Esophagus muscularis mucosa (tissue), 4 donors: ENCODE data around the gene HYAL1. TPM values are rescaled to one million over a fixed set of nuclear protein-coding genes. Genes with fewer than 3 reads are reported as not detected.

ENCODE experiments used
- DNase-seq: peaks from one replicate; pipeline ENCODE4 v3.0.0-alpha.2; 2017; ENCODE audit errors: extremely low spot score
- H3K27ac ChIP-seq, 4 donors: fragments of 200-600 bp; sonication (generic); replicated peaks in 1 of 4; 1 replicate in 3 of 4; 2 replicates in 1 of 4; pipeline ENCODE4 v1.5.1; 2016 to 2019; ENCODE audit warnings: mild to moderate bottlenecking in 1 of 4
- H3K27me3 ChIP-seq, 4 donors: fragments of 200-600 bp; sonication (generic); one replicate each; pipeline versions ENCODE4 v1.5.1 to v1.6.0; 2016 to 2019
- H3K36me3 ChIP-seq, 4 donors: fragments of 200-600 bp; sonication (generic); one replicate each; pipeline ENCODE4 v1.5.1; 2016 to 2019
- H3K4me1 ChIP-seq, 4 donors: fragments of 200-600 bp; sonication (generic); one replicate each; pipeline ENCODE4 v1.5.1; 2016 to 2019
- H3K4me3 ChIP-seq, 4 donors: fragments of 200-600 bp; sonication (generic); 1 replicate in 2 of 4; 2 replicates in 2 of 4; pipeline ENCODE4 v1.5.1; 2016 to 2019; ENCODE audit warnings: mild to moderate bottlenecking in 4 of 4, moderate library complexity in 1 of 4
- H3K9me3 ChIP-seq, 4 donors: fragments of 200-600 bp; sonication (generic); 1 replicate in 3 of 4; 2 replicates in 1 of 4; pipeline ENCODE4 v1.5.1; 2016 to 2019
- CTCF ChIP-seq, 3 experiments: fragments of 200-600 bp in 2 of 3; fragments of 450-650 bp in 1 of 3; sonication (generic) in 2 of 3; IDR thresholded peaks; one replicate each; pipeline ENCODE4 v1.5.1; 2017 to 2019; ENCODE audit warnings: antibody characterized with exemption in 3 of 3, mild to moderate bottlenecking in 2 of 3, moderate library complexity in 1 of 3
- EP300 ChIP-seq: sonication (generic); formaldehyde crosslinking; IDR thresholded peaks from one replicate; pipeline ENCODE4 v1.6.1; 2017; ENCODE audit warnings: antibody characterized with exemption
- POLR2A ChIP-seq: fragments of 450-650 bp; IDR thresholded peaks from one replicate; pipeline ENCODE4 v1.6.1; 2017; ENCODE audit warnings: antibody characterized with exemption, moderate library complexity, mild to moderate bottlenecking, low read depth
- POLR2AphosphoS5 ChIP-seq, 2 donors: sonication (generic); formaldehyde crosslinking; IDR thresholded peaks; one replicate each; pipeline ENCODE4 v1.6.1; 2017; ENCODE audit warnings: antibody characterized with exemption in 2 of 2
- WGBS: methylation state at CpG from one replicate; pipeline ENCODE4 v1.1.5; 2018; 5-methylcytosine and 5-hydroxymethylcytosine counted together
- intact Hi-C: fragments of 100-400 bp; cut with DNase I; formaldehyde crosslinking; loops from one replicate; pipeline ENCODE4 v1.15.1; 2023
- total RNA-seq, 4 donors: library from RNA; depleted of rRNA; stranded (reverse); fragments of >200 nt; gene quantifications; one replicate each; pipeline versions ENCODE4 v1.1.0 to v1.2.1, GENCODE V29; 2016

The HYAL1 gene
- total RNA-seq, 4 donors from 2014 or later, result 8.3 to 15.6 (median 9.0) TPM

- no peak for DNase-seq
- 23% methylated on average over 13 of the region's 14 CpGs for WGBS
- H3K4me1 ChIP-seq, result peaks cover 42 to 57% (median 55%) of the 10 kb centered on the region in 4 donors
- H3K9me3 ChIP-seq, result no peaks in the 10 kb centered on the region
- TF ChIP-seq POLR2AphosphoS5 (IDR thresholded peaks at IDR 0.05) (no peak), CTCF (IDR thresholded peaks at IDR 0.05) (peak; percentile 50 to 54 (median 52))
- H3K4me3 ChIP-seq, result no peak overlapping the region
- intact Hi-C loops, result loop anchor here (2.0 kb wide), 1 partner anchor 196 kb away; no protein-coding TSS in a partner anchor
- H3K27ac ChIP-seq, result peak overlapping the region in 1 of 4 donors; percentile 60
- H3K36me3 ChIP-seq, result peaks cover 0 to 20% (median 13%) of the 10 kb centered on the region in 4 donors
- H3K27me3 ChIP-seq, result peaks cover 0 to 3% (median 0%) of the 10 kb centered on the region in 4 donors
Observed at GRCh38 chr3:50347187-50347813, 43.9 kb upstream of the HYAL1 start.

- DNase-seq, result no peak
- Histone ChIP-seq H3K4me1 (peaks cover 41 to 59% (median 56%) of the 10 kb centered on the region in 4 donors), H3K9me3 (no peaks in the 10 kb centered on the region), H3K27me3 (peaks cover 0 to 3% (median 0%) of the 10 kb centered on the region in 4 donors), H3K36me3 (peaks cover 0 to 20% (median 13%) of the 10 kb centered on the region in 4 donors), H3K4me3 (peak within 1 kb of the TSS; percentile 33 to 57 (median 40)), H3K27ac (no peak within 1 kb of the TSS)
- intact Hi-C loops, result loop anchor here (2.0 kb wide), 1 partner anchor 197 kb away; no protein-coding TSS in a partner anchor
- no peak for TF ChIP-seq EP300
- TF ChIP-seq POLR2A, result no peak
- TF ChIP-seq POLR2AphosphoS5 (IDR thresholded peaks at IDR 0.05), result peak in 1 of 2 donors; percentile 12
- 26% methylated on average over 17 of the region's 45 CpGs for WGBS
Observed at GRCh38 chr3:50345586-50346234, 42.3 kb upstream of the HYAL1 start, which contains the start of gene ZMYND10. Gene ZMYND10, minus strand, starts transcription at chr3:50345732. Its CDS starts 153 bp downstream, at chr3:50345579.

GRCh38 chr3:50345008-50345407 is 41.6 kb upstream of the HYAL1 start:
- intact Hi-C loops, result no loop called here
- TF ChIP-seq POLR2AphosphoS5 (IDR thresholded peaks at IDR 0.05), result no peak
- TF ChIP-seq EP300, result no peak
- no peak for TF ChIP-seq POLR2A
- no peak for TF ChIP-seq CTCF (IDR thresholded peaks at IDR 0.05)
- H3K27ac ChIP-seq, result no peak overlapping the region
- peak overlapping the region; percentile 33 to 57 (median 40) for H3K4me3 ChIP-seq
- H3K36me3 ChIP-seq, result peaks cover 0 to 20% (median 13%) of the 10 kb centered on the region in 4 donors
- 67% methylated on average over 6 of the region's 8 CpGs for WGBS
- peaks cover 0 to 3% (median 0%) of the 10 kb centered on the region in 4 donors for H3K27me3 ChIP-seq
- no peaks in the 10 kb centered on the region for H3K9me3 ChIP-seq
- H3K4me1 ChIP-seq, result peaks cover 43 to 62% (median 58%) of the 10 kb centered on the region in 4 donors
- DNase-seq, result no peak

GRCh38 chr3:50342813-50343633 is 39.6 kb upstream of the HYAL1 start:
- TF ChIP-seq POLR2A (no peak), CTCF (IDR thresholded peaks at IDR 0.05) (no peak), EP300 (no peak), POLR2AphosphoS5 (IDR thresholded peaks at IDR 0.05) (no peak)
- peaks cover 0 to 3% (median 0%) of the 10 kb centered on the region in 4 donors for H3K27me3 ChIP-seq
- H3K36me3 ChIP-seq, result peaks cover 0 to 7% (median 6%) of the 10 kb centered on the region in 4 donors
- H3K4me3 ChIP-seq, result no peak overlapping the region
- H3K27ac ChIP-seq, result no peak overlapping the region
- intact Hi-C loops, result no loop called here
- peaks cover 49 to 63% (median 60%) of the 10 kb centered on the region in 4 donors for H3K4me1 ChIP-seq
- WGBS, result 90% methylated on average over 9 of the region's 13 CpGs
- no peak for DNase-seq
- H3K9me3 ChIP-seq, result no peaks in the 10 kb centered on the region
